Stimulated activated CD8-positive, alpha-beta memory T cell treated with anti-CD3 and anti-CD28 coated beads, Interleukin-15, amount 100 ng/mL, for 4 hours (primary cell): ENCODE data around the gene BTBD16.

Source experiments
- DNase-seq, 2 donors: peaks; one replicate each; pipeline ENCODE4 v3.0.0-alpha.2; 2020; ENCODE audit warnings: low read depth in 2 of 2

The BTBD16 gene

DNA sequence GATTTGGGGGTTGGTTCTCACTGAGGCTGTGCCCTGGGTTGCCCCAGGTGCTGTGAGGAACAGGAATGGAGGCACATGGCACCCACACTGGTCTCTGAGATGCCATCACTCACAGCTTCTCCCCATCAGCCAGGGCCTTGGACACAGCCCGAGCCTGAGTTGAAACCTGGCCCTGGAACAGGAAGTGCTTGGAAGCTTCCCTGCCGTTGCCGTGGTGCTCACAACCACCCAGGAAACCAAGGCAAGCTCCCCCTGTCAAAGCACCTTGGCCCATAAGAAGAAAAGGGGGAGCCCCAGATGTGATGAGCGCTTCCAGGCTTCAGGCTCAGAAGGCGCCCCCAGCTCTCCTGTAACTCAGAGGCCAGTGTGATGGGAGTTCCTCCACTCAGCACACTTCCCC lies at the start of gene BTBD16:
TSS of gene BTBD16 (plus strand) at position 221 of the 400 bp plus-strand sequence. CDS start 3,786 bp downstream, outside the sequence.
- DNase-seq, result no peak

DNA sequence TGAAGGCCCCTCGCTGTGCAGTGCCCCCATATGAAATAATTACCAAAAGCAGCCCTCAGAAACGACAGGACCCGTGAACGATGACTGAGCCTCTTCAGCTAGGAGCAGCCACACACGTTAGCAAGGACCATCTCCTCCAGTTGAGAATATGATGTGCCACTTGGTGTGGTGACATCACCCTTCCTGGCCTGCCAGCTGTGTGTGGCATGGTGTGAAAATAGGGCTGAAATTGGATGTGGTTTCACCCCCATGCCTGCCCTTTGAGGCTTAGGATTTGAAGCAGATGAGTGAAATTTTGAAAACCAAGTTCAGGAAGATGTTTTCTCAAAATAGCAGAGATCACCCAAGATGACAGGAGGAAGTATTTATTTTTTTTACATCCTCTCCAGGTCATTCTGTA lies 49.1 kb upstream of the BTBD16 start:
- DNase-seq, result no peak

DNA sequence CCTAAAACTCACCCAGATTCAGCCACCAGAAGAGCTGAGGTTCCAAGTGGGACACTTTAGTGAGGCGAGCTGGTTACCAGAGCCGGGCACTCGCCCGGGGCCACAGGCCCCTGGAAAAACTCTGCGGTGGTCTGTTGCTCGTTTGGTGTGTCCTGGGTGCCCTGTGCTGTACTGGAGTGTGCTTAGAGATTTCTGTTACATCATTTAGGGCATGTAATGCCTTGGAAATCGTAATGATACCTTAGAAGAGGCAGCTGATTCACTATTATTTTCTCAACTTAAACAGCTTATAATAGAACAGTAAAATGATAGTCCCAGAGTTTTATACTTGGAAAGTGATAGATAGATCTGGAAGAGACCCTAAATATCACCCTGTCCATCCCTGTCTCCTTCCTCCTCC lies 48.5 kb upstream of the BTBD16 start:
- no peak for DNase-seq

DNA sequence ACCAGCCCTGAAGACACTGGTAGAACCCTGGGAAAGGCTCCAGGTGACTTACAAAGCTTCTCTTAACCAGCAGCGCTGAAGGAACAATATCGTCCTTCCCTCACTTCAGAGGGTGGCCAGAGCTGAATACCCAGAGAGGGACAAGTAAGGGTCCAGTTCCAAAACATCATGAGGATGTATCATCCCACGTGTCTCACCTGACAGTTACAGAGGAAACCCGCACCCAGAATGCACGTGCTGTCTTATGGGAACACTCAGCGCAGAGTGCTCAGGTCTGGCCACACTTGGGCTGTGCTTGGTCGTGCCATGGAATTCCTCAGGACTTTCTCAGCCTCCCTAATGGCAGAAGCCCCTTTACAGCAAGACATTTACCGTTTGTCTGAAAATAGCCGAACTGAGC lies 46.9 kb upstream of the BTBD16 start:
- no peak for DNase-seq

DNA sequence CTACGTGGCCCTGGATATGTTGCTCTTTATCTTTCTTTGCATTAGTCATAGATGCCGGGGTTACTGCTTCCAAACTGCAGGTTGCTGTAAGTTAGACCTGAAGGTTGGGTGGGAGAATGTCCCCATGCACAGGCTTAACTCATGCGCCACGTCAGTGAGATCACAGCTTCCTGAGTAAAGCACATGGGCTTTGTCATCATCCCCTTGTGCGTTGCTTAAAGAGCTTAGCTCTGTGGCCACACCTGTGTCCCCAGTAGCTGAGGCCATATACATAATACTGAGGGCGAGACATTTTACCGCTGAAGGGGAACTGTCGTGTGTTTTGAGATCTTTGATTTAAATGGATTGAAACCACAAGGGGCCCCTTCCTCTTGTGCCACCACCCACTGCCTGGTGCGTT lies 45.8 kb upstream of the BTBD16 start:
- DNase-seq, result no peak

DNA sequence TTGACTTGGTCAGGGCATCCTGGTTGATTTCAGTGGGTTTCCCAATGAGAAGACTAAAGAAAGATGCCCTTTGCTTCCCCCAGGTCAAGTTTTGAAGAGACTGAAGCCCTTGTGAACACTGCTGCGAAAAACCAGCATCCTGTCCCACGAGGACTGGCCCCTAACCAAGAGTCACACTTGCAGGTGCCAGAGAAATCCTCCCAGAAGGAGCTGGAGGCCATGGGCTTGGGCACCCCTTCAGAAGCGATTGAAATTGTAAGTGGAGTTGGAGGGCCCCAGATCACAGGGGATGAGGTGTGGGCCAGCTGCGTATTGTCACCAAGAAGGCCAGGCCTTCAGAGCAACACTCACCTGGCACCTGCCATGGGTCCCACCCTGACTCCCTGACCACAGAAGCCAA lies 43.3 kb upstream of the BTBD16 start:
- no peak for DNase-seq

DNA sequence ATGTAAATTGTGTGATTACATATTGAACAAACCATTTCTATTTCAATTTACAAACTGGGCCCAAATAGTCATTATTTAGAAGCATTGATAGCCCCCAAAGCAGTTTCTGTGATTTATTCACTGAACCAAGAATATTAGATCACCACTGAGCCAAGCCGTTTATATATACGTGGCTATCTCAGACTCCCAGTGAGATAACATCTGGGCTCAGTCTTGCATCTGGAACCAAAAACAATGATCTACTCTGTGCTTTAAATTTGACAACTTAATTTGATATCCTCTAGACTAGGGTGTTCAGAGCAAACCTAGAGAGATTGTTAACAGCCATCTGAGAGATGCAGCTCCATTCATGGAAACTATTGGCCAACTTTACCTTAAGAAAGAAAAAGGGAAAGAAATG lies 41.4 kb upstream of the BTBD16 start:
- DNase-seq, result no peak

DNA sequence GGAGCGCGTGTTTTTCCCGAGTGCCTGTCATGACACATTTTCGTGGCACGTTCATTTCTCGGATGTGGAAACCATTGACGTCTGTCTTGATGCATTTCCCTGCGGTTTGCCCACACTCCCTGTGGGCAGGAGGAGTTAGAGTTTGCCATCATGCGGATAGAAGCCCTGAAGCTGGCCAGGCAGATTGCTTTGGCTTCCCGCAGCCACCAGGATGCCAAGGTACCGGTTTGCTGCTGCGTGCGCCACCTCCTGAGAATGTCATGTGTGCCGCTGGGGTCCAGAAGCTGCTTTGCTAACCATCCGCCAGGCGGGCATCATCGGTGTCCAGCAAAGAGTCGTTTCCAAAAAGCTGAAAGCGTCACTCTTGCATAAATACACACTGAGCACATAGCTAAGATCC lies 40.9 kb upstream of the BTBD16 start:
- no peak for DNase-seq

DNA sequence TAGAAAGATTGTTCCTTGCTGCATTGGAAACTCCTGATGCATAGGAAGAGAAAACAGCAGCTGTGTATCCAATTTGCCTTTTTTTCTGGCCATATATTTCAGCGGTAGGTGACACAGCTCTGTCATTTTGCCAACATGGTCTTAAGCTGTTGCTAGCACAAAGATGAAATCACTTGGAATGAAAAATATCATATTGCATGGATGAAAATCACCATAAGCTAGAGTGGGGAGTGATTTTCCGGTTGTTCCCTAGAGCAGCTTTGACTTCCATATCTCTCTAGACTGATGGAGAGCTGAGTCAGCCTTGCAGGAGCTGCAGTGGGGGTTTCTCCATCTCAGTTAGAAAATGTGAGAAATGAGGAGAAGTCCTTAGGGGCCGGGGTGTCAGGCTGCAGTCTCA lies 38.3 kb upstream of the BTBD16 start:
- no peak for DNase-seq

DNA sequence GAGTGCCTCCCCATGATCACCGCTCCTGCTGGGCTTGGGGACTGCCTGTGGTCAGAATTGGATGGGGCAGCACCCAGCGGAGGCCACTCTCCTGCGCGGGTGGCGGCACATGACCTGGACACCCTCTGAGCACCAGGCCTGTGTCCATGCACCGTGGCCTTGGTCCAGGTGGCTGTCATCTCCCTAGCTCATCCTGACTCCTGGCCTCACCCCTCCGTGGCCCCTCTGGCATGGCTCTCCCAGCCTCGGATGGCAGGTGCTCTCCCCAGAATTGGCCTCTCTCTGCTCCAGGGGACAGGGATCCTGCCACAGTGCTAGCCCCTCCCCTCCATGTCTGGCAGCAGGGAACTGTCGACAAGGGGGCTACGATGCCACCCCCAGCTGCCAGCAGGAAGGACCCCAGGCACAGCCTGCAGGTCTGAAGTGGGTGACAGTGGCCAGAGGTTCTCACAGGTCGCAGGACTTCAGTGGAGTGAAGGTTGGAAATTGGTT lies 37.2 kb upstream of the BTBD16 start:
- DNase-seq, result no peak

DNA sequence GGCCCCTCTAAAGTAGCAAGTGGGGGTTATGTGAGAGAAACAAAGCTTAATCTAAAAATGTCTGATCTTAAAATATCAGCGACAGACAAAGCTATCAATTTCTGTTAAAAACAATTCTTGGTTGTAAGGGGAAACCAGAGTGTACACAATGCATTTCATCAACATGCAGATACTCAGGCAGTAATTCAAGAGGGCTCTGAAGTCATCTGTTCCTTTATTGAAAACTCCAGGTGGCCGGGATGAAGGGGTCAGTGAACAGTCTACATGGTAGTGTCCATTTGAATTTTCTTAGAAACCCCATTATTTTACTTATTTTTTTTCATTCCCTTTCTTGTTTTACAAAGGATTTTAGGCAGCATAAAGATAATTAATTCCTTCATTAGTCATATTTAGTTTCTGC lies 36.7 kb upstream of the BTBD16 start:
- no peak for DNase-seq

DNA sequence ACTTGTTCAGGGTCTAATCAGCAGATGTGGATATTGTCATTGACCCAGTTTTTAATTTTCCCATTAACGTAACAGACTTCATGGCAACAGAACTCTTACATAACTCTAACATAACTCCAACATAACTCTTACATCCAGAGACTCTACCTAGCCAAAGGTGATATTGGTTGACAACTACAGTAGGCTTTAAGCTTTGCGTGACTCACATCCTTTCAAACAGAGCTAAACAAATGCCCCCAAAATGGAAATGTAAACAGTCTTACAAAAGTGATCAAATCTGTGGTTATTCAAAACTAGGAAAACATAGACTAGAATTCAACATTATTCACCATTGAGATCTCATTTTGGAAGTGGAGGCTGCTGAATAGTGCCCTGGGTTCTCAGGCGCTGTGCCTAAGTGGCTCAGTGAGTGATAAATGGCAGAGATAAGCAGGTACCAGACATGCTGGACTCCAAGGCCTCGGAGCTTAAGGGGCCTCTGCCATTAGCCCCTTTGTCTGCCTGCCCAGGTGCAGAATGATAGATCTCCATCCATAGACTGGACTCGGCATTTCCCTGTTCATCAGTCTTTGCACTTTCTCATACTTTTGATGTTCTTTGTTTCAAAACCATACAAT lies 34.3 kb upstream of the BTBD16 start:
- no peak for DNase-seq

DNA sequence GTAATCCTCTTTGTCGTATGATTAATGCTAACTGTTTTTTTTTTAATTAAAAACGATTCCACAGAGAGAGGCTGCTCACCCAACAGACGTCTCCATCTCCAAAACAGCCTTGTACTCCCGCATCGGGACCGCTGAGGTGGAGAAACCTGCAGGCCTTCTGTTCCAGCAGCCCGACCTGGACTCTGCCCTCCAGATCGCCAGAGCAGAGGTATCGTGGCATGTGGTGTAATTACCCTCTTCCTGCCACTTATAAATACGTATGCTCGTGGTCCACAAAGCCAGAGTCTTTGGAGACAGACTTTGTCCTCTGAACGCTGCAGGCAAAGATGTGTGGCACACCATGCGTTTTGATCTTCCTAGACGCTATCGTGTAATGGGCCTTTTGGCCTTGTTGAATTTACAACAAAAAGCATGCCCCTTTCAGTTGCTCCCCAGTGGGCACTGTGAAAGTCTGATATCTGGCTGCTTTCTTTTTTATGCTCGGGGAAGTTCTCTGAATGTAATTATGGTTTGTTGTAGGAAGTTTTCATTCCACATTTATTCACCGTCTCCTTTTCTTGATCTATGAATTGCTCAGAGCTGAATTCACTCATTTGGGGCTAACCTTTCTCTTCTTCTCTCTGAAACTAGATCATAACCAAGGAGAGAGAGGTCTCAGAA lies 33.6 kb upstream of the BTBD16 start:
- no peak for DNase-seq

DNA sequence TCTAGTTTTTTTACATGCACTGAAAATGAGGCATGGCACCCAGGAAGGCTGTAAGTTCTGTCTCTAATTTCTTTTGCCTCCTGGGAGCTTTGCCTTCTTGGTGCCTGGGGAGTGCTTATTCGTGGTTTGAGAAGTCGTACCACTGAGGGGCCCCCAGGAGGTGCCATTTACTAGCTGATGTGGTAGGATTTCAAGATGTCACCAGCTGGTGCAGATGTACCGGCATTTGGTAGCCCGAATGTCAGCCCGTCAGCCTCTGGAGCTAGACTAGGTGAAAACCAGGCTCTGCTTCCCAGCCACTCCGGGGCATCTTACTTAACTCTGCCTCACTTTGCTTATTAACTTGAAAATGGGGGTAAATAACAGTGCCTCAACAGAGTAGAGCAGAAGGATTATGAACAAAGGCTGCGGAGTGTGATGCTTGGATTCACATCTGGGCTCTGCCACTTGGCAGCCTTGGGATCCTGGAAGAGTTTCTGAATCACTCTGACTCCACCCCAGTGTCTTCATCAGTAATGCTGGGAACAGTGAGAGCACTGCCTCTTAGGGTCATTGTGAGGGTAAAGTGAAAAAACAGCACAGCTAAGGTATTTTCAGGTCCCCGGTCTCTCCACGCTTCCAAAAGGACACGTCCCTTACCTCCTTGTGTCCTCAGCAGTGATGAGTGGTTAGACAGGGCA lies 31.4 kb upstream of the BTBD16 start:
- DNase-seq, result no peak

DNA sequence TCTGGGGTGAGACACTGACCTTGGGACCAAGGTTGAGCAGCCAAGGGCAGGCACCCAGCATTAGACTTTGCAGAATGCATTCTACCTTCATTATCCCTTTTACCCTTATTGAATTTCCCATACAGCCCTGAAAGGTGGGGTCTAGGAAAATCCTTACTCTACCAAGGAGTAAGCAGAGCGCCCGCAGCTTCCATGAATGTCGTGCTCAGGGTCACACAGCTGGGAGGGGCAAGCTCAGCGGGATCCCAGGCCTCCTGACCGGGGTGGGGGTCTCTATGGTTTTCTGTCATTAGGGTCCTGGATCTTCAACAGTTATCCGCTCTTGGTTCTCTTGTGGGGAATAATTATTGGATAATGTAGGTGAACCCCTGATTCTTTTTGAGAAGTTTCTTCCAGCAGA lies 30.7 kb upstream of the BTBD16 start:
- no peak for DNase-seq

DNA sequence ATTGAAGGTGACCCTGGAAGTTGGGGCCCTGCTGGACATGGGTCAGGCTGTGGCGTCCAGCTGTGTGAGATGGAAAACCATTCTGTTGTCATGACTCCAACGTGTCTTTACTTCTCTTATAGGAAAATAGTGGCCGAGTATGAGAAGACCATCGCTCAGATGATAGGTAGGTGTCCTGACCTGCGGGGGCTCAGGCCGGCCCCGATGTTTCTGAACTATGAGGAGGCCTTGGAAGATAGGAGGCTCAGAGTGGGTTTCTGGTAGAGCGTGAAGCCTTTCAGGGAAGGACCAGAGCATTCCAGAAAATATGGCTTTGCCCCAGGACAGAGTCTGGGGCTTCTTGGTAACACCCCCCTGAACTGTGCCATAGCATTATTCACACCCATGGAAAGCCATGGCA lies 29.3 kb upstream of the BTBD16 start:
- DNase-seq, result no peak

DNA sequence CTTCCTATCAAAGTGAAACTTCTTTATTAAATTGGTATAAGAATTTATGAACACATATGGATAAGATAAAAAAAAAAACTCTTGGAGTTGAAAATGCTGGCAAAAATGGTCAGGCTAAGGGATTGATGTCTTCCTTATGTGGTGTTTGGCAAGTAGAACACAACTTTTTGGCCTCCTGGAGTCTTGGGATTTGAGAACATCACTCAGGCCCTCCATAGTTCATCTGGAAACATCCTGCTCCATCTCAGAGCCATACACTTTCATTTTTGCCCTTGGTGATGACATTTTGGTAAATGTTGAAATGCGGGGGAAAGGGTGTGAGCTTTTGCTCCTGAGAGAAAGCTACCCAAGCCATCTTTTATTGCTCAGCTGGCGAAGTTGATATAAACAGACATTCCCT lies 27.5 kb upstream of the BTBD16 start:
- DNase-seq, result no peak

DNA sequence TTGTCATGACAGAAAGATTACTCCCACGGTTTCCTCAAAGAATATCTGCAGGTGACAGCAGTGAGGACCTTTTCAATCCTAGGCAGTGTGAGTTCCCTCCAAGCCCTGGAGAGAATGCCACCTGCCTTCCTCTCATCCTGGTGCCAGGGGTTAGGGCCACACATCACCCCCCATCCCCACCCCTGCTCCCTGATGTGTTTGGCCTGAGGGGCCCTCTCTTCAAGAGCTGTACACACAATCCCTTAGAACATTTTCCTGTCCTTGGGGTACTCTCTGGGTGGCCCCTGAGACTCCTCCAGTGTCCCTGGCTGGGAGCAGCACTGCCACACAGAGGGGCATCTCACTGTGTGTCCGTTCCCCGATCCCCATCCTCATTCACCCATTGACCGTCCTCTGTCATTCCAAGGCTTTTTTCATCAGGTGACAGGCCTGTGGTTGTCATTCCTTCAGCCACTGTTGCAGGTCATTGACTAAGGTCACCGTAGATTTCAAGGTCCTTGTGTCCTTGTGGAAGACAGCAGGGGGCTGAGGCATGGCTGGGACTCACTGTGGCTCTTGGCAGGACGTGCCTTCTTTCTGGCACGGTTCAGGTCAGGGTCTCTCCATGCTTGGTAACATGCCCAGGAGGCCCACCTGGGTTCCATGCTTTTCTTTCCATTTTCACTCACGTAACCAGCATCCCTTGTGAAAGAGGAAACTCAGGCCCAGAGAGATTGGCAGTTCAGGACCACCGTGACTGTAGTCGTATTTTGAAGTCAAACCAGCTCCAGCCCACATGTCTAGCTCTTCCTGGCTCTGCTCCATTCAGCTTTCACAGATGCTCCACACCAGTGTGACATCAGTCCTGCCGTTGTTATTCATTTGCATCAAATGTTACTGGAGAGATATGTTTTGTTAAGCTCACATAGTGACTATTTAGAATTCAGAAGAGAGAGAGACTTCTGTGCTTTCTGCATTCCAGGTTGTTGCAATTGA lies 26.8 kb upstream of the BTBD16 start:
- no peak for DNase-seq

DNA sequence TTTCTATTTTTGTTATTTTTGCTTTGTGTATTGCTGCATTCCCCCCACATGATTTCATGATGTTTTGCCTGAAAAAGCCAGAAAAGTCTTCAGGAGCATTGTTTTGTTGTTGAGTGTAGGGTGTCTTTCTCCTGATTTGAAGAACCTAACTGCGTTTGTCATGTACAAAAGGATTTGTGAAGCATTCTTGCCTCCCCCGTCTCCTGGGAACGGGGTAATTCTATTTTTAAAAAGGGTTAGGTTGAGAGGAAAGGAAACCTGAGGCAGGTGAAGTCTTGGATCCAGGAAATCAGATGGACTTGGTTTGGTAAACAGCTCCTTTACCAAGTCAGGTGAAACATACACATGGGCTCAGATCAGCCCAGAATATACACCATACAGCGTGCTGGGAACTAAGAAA lies 26.0 kb upstream of the BTBD16 start:
- DNase-seq, result no peak

DNA sequence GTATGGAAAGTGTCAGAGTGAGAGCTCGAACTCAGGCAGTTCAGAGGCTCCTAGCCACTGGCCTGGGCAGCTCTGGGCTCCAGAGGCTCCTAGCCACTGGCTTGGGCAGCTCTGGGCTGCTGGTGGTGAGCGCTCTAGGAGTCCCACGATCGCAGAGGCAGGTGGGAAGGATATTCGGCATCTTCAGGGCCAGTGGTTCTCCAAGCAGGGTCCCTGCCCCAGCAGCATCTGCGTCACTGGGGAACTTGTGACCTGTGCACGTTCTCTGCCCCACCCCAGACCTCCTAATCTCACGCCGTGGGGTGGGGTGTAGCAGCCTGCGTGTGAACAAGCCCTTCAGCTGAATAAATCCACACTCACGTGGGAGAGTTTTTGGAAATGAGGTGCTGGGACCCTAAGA lies 25.2 kb upstream of the BTBD16 start:
- no peak for DNase-seq

DNA sequence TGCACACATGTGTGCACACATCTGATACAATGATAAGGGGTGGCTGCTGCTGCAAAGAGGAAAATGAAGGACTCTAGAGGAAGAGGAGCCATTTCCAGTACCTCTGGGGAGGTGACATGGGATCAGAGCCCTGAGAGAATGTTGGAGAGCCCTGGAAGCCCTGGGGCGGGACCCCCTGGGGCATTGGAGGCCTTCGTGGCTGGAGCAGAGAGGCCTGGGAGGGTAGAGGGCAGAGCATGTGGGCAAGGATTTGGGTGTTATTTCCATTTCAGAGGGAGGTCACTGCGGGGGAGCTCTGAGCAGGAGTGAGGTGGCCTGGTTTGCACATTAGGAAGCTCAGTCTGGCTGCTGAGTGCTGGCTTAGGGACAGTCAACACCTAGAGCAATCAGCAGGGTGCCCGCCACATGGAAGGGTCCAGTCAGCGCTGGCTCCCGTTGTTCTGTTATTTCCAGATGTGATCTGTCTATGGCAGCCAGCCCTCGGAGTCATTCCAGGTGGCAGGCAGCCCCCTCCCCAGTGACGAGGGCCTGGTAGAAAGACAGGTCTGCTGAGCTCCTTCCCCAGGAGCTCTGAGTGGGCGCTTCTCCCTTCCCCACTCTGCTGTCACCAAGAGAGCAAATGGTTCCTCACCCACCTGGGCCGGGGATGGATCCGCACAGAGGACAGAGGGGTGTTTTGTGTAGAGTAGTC lies 24.1 kb upstream of the BTBD16 start:
- no peak for DNase-seq
